Ishikawa (cell line): ENCODE results near the gene ANKRD33B.

Source experiments
- CEBPB ChIP-seq: IDR thresholded peaks from 2 replicates; pipeline ENCODE4 v1.6.1; 2012
- CREB1 ChIP-seq: IDR thresholded peaks from 2 replicates; pipeline ENCODE4 v1.6.1; 2012; ENCODE audit warnings: low read depth
- EGR1 ChIP-seq: IDR thresholded peaks from 2 replicates; pipeline ENCODE4 v1.6.1; 2012
- EP300 ChIP-seq: IDR thresholded peaks from 2 replicates; pipeline ENCODE4 v1.6.1; 2012; ENCODE audit warnings: borderline replicate concordance
- FOXM1 ChIP-seq: IDR thresholded peaks from 2 replicates; pipeline ENCODE4 v1.6.1; 2012; ENCODE audit warnings: low read depth, borderline replicate concordance
- MAX ChIP-seq: IDR thresholded peaks from 2 replicates; pipeline ENCODE4 v1.6.1; 2012
- NFIC ChIP-seq: IDR thresholded peaks from 2 replicates; pipeline ENCODE4 v1.6.1; 2012
- RAD21 ChIP-seq: IDR thresholded peaks from 2 replicates; pipeline ENCODE4 v1.6.1; 2012; ENCODE audit warnings: low read depth
- TAF1 ChIP-seq: IDR thresholded peaks from 2 replicates; pipeline ENCODE4 v1.6.1; 2012; ENCODE audit warnings: low read depth, mild to moderate bottlenecking
- TCF12 ChIP-seq: IDR thresholded peaks from 2 replicates; pipeline ENCODE4 v1.6.1; 2012; ENCODE audit warnings: low read depth
- USF1 ChIP-seq: IDR thresholded peaks from 2 replicates; pipeline ENCODE4 v1.6.1; 2012
- YY1 ChIP-seq: IDR thresholded peaks from 2 replicates; pipeline ENCODE4 v1.6.1; 2012; ENCODE audit warnings: low read depth
- ZBTB7A ChIP-seq: IDR thresholded peaks from 2 replicates; pipeline ENCODE4 v1.6.1; 2012; ENCODE audit warnings: low read depth
- TF ChIP-seq, protein P1 (sequence below): IDR thresholded peaks from 2 replicates; pipeline ENCODE4 v1.6.1; 2012; ENCODE audit warnings: low read depth, mild to moderate bottlenecking

DNA sequence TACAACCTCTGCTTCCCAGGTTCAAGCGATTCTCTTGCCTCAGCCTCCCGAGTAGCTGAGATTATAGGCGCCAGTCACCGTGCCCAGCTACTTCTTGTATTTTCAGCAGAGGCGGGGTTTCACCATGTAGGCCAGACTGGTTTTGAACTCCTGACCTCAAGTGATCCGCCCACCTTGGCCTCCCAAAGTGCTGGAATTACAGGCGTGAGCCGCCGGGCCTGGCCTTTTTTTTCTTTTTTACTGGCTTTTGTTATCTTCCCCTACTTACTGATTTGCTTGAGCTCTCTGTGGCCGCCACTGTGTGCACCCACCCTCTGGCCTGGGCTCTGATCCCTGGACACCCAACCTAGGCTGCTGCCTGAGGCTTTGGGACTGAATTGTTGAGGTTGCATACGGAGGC lies 60.3 kb downstream of the ANKRD33B start:
- TF ChIP-seq TCF12 (no peak), CEBPB (no peak), EGR1 (no peak), EP300 (no peak), RAD21 (no peak), ZBTB7A (no peak), MAX (no peak), USF1 (no peak), YY1 (no peak), CREB1 (no peak), TAF1 (no peak), NFIC (no peak), FOXM1 (no peak)
- TF ChIP-seq, protein P1, sequence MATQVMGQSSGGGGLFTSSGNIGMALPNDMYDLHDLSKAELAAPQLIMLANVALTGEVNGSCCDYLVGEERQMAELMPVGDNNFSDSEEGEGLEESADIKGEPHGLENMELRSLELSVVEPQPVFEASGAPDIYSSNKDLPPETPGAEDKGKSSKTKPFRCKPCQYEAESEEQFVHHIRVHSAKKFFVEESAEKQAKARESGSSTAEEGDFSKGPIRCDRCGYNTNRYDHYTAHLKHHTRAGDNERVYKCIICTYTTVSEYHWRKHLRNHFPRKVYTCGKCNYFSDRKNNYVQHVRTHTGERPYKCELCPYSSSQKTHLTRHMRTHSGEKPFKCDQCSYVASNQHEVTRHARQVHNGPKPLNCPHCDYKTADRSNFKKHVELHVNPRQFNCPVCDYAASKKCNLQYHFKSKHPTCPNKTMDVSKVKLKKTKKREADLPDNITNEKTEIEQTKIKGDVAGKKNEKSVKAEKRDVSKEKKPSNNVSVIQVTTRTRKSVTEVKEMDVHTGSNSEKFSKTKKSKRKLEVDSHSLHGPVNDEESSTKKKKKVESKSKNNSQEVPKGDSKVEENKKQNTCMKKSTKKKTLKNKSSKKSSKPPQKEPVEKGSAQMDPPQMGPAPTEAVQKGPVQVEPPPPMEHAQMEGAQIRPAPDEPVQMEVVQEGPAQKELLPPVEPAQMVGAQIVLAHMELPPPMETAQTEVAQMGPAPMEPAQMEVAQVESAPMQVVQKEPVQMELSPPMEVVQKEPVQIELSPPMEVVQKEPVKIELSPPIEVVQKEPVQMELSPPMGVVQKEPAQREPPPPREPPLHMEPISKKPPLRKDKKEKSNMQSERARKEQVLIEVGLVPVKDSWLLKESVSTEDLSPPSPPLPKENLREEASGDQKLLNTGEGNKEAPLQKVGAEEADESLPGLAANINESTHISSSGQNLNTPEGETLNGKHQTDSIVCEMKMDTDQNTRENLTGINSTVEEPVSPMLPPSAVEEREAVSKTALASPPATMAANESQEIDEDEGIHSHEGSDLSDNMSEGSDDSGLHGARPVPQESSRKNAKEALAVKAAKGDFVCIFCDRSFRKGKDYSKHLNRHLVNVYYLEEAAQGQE, result no peak
